Stomach (tissue), 19 donors: ENCODE data around the gene USP17L24. TPM values are rescaled to one million over a fixed set of nuclear protein-coding genes. Genes with fewer than 3 reads are reported as not detected.
"Not testable (repeated sequence)": the region's sequence is repeated elsewhere in the genome, so short reads cannot be mapped to it uniquely, and the experiment has no call there.

Experiments
- DNase-seq, 2 donors: peaks; one replicate each; pipeline versions ENCODE4 v3.0.0 to v3.0.0-alpha.2; 2013 to 2019
- H3K27ac ChIP-seq, 5 donors: fragments of 200-600 bp in 4 of 5; sonication (generic) in 4 of 5; one replicate each; pipeline ENCODE4 v1.5.1; 2013 to 2019; ENCODE audit warnings: mild to moderate bottlenecking in 1 of 5, moderate library complexity in 1 of 5
- H3K27me3 ChIP-seq, 3 donors: fragments of 200-600 bp; sonication (generic); one replicate each; pipeline ENCODE4 v1.5.1; 2017 to 2019; ENCODE audit warnings: mixed run types in 1 of 3
- H3K36me3 ChIP-seq, 4 donors: fragments of 200-600 bp; sonication (generic); 1 replicate in 3 of 4; 2 replicates in 1 of 4; pipeline ENCODE4 v1.5.1; 2016 to 2019
- H3K4me1 ChIP-seq, 4 donors: fragments of 200-600 bp; sonication (generic); one replicate each; pipeline ENCODE4 v1.5.1; 2016 to 2019
- H3K4me3 ChIP-seq, 4 donors: fragments of 200-600 bp; sonication (generic) in 3 of 4; one replicate each; pipeline ENCODE4 v1.5.1; 2016 to 2019; ENCODE audit warnings: mild to moderate bottlenecking in 1 of 4
- H3K9me3 ChIP-seq, 4 donors: fragments of 200-600 bp; sonication (generic); one replicate each; pipeline ENCODE4 v1.5.1; 2016 to 2019
- WGBS, 5 donors: extraction: QIAGEN DNeasy Blood & Tissue Kit in 3 of 5; methylation state at CpG; one replicate each; pipeline versions ENCODE4 v1.1.5 to v1.1.7; 2013 to 2018; 5-methylcytosine and 5-hydroxymethylcytosine counted together
- intact Hi-C: fragments of 100-400 bp; cut with DNase I; formaldehyde crosslinking; loops from one replicate; pipeline ENCODE4 v1.15.1; 2023; ENCODE audit warnings: low total_unique reads
- long read RNA-seq, 10 donors: transcript quantifications; one replicate each; lab custom pipeline, GENCODE V29; 2026
- polyA plus RNA-seq, 3 donors: library from polyadenylated mRNA; stranded (reverse); fragments of 200-250 nt; gene quantifications; one replicate each; pipeline ENCODE4 v1.2.3, GENCODE V29; 2013
- total RNA-seq, 5 donors: library from RNA; depleted of rRNA; stranded (reverse); fragments of >200 nt; gene quantifications; one replicate each; pipeline versions ENCODE4 v1.1.0 to v1.2.3, GENCODE V29; 2014 to 2016
- donor health status: healthy with polysubstance abuse.
- donor health status: Bipolar disorder and iron deficiency.
- donor health status: healthy.

The USP17L24 gene
- total RNA-seq (not detected), polyA plus RNA-seq (not detected)
- long read RNA-seq, donor 1 = 0 reads
- long read RNA-seq, donor 2 = 0 reads
- long read RNA-seq, donor 3 = 0 reads
- long read RNA-seq, donor 4 = 0 reads
- long read RNA-seq, donor 5 = 0 reads
- long read RNA-seq, donor 6 = 0 reads
- long read RNA-seq, donor 7 = 0 reads
- long read RNA-seq, donor 8 = 0 reads
- long read RNA-seq, donor 9 = 0 reads
- long read RNA-seq, donor 10 = 0 reads

DNA sequence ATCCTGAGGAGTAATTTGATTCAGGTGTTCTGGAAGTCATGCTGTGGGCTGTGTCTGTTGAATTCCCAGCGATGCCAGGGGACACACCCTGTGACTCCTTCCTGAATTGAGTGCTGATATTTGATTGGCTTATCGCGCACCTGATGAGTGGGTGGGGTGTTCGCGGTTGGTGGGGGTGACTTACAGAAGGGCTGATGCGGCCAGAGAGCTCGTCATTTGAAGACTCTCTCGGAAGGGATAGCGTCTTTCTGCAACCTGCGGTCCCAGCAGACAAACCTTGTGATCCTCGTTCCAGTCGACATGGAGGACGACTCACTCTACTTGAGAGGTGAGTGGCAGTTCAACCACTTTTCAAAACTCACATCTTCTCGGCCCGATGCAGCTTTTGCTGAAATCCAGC lies at the start of gene USP17L24:
Gene USP17L24 (plus strand): TSS at position 301 of the 400 bp plus-strand sequence. CDS start 0 bp downstream, at position 301.
- H3K4me1 ChIP-seq, H3K36me3 ChIP-seq, H3K4me3 ChIP-seq, H3K9me3 ChIP-seq, intact Hi-C loops, DNase-seq, H3K27ac ChIP-seq, H3K27me3 ChIP-seq: not testable (repeated sequence)
- no CpG with 5 or more reads among the region's 15 CpGs for WGBS, 5 donors

GRCh38 chr4:9324191-9324590 lies 774 bp upstream of the USP17L24 start:
- H3K27ac ChIP-seq, H3K9me3 ChIP-seq, H3K4me1 ChIP-seq, H3K36me3 ChIP-seq, H3K27me3 ChIP-seq, DNase-seq, H3K4me3 ChIP-seq, intact Hi-C loops: not testable (repeated sequence)
- 84 to 97% (median 87%) methylated on average over 1 to 5 of the region's 13 CpGs for WGBS, 5 donors

DNA sequence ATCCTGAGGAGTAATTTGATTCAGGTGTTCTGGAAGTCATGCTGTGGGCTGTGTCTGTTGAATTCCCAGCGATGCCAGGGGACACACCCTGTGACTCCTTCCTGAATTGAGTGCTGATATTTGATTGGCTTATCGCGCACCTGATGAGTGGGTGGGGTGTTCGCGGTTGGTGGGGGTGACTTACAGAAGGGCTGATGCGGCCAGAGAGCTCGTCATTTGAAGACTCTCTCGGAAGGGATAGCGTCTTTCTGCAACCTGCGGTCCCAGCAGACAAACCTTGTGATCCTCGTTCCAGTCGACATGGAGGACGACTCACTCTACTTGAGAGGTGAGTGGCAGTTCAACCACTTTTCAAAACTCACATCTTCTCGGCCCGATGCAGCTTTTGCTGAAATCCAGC lies 4.6 kb downstream of the USP17L24 start, which contains the start of gene USP17L25:
Gene USP17L25 (plus strand): TSS at position 301 of the 400 bp plus-strand sequence. CDS start 0 bp downstream, at position 301.
- H3K36me3 ChIP-seq, H3K27me3 ChIP-seq, H3K4me1 ChIP-seq, H3K4me3 ChIP-seq, DNase-seq, H3K27ac ChIP-seq, intact Hi-C loops, H3K9me3 ChIP-seq: not testable (repeated sequence)
- no CpG with 5 or more reads among the region's 15 CpGs for WGBS, 5 donors

DNA sequence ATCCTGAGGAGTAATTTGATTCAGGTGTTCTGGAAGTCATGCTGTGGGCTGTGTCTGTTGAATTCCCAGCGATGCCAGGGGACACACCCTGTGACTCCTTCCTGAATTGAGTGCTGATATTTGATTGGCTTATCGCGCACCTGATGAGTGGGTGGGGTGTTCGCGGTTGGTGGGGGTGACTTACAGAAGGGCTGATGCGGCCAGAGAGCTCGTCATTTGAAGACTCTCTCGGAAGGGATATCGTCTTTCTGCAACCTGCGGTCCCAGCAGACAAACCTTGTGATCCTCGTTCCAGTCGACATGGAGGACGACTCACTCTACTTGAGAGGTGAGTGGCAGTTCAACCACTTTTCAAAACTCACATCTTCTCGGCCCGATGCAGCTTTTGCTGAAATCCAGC lies 9.4 kb downstream of the USP17L24 start, which contains the start of gene USP17L26:
Gene USP17L26 (plus strand): TSS at position 301 of the 400 bp plus-strand sequence. CDS start 0 bp downstream, at position 301.
- H3K9me3 ChIP-seq, intact Hi-C loops: not testable (repeated sequence)

DNA sequence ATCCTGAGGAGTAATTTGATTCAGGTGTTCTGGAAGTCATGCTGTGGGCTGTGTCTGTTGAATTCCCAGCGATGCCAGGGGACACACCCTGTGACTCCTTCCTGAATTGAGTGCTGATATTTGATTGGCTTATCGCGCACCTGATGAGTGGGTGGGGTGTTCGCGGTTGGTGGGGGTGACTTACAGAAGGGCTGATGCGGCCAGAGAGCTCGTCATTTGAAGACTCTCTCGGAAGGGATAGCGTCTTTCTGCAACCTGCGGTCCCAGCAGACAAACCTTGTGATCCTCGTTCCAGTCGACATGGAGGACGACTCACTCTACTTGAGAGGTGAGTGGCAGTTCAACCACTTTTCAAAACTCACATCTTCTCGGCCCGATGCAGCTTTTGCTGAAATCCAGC lies 14.1 kb downstream of the USP17L24 start, which contains the start of gene USP17L5:
Gene USP17L5 (plus strand): TSS at position 301 of the 400 bp plus-strand sequence. CDS start 0 bp downstream, at position 301.
- H3K27ac ChIP-seq, DNase-seq, H3K9me3 ChIP-seq, H3K27me3 ChIP-seq, H3K4me3 ChIP-seq, intact Hi-C loops, H3K36me3 ChIP-seq, H3K4me1 ChIP-seq: not testable (repeated sequence)
- WGBS, 5 donors = no CpG with 5 or more reads among the region's 15 CpGs

More for the DNA sequence above, 9.4 kb downstream of the USP17L24 start, which contains the start of gene USP17L26:
- H3K36me3 ChIP-seq, H3K27ac ChIP-seq, H3K27me3 ChIP-seq, H3K4me1 ChIP-seq, DNase-seq, H3K4me3 ChIP-seq: not testable (repeated sequence)
- WGBS, 5 donors = 89% methylated on average over 8 of the region's 15 CpGs; no CpG with 5 or more reads in 4 of the 5 donors

DNA sequence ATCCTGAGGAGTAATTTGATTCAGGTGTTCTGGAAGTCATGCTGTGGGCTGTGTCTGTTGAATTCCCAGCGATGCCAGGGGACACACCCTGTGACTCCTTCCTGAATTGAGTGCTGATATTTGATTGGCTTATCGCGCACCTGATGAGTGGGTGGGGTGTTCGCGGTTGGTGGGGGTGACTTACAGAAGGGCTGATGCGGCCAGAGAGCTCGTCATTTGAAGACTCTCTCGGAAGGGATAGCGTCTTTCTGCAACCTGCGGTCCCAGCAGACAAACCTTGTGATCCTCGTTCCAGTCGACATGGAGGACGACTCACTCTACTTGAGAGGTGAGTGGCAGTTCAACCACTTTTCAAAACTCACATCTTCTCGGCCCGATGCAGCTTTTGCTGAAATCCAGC lies 18.9 kb downstream of the USP17L24 start, which contains the start of gene USP17L27:
Gene USP17L27 (plus strand): TSS at position 301 of the 400 bp plus-strand sequence. CDS start 0 bp downstream, at position 301.
- H3K4me1 ChIP-seq, intact Hi-C loops: not testable (repeated sequence)
- no CpG with 5 or more reads among the region's 15 CpGs for WGBS, 5 donors

GRCh38 chr4:9348593-9348992 lies 23.6 kb downstream of the USP17L24 start, which contains the start of gene USP17L28:
USP17L28 (plus strand) TSS chr4:9348893; CDS start chr4:9348893, 0 bp downstream.
- H3K36me3 ChIP-seq, DNase-seq, H3K4me1 ChIP-seq, H3K9me3 ChIP-seq, intact Hi-C loops, H3K4me3 ChIP-seq, H3K27ac ChIP-seq, H3K27me3 ChIP-seq: not testable (repeated sequence)
- WGBS, 5 donors = no CpG with 5 or more reads among the region's 15 CpGs

More for the DNA sequence above, 18.9 kb downstream of the USP17L24 start, which contains the start of gene USP17L27:
- H3K27ac ChIP-seq, DNase-seq, H3K4me3 ChIP-seq, H3K27me3 ChIP-seq, H3K36me3 ChIP-seq, H3K9me3 ChIP-seq: not testable (repeated sequence)

DNA sequence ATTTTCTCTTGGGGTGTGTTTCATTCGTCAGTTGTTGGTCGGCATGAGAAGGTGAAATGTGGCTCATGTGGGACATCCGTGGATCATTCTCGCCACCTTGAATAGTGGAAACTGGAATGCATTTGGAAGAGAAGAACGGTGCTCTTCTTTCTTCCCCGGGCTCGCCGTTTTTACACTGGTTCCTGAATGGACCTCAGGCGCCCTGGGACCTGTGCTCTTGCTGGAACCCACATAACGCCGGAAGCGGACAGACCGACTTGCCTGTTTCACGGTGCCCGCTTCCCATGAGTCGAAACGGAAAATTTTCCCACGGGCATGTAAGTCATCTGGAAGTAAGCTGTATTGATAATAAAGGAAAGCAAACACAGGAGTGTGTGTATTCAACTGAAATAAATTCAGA lies 25.9 kb downstream of the USP17L24 start:
- H3K4me3 ChIP-seq, H3K36me3 ChIP-seq, H3K9me3 ChIP-seq, H3K27ac ChIP-seq, H3K27me3 ChIP-seq, H3K4me1 ChIP-seq, DNase-seq, intact Hi-C loops: not testable (repeated sequence)
- 93 to 96% methylated on average over 13 of the region's 18 CpGs; no CpG with 5 or more reads in 3 of the 5 donors for WGBS, 5 donors

DNA sequence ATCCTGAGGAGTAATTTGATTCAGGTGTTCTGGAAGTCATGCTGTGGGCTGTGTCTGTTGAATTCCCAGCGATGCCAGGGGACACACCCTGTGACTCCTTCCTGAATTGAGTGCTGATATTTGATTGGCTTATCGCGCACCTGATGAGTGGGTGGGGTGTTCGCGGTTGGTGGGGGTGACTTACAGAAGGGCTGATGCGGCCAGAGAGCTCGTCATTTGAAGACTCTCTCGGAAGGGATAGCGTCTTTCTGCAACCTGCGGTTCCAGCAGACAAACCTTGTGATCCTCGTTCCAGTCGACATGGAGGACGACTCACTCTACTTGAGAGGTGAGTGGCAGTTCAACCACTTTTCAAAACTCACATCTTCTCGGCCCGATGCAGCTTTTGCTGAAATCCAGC lies 28.4 kb downstream of the USP17L24 start, which contains the start of gene USP17L29:
Gene USP17L29 (plus strand): TSS at position 301 of the 400 bp plus-strand sequence. CDS start 0 bp downstream, at position 301.
- H3K27ac ChIP-seq, H3K4me3 ChIP-seq, H3K4me1 ChIP-seq, DNase-seq, H3K36me3 ChIP-seq, H3K9me3 ChIP-seq, H3K27me3 ChIP-seq, intact Hi-C loops: not testable (repeated sequence)
- no CpG with 5 or more reads among the region's 15 CpGs for WGBS, 5 donors

DNA sequence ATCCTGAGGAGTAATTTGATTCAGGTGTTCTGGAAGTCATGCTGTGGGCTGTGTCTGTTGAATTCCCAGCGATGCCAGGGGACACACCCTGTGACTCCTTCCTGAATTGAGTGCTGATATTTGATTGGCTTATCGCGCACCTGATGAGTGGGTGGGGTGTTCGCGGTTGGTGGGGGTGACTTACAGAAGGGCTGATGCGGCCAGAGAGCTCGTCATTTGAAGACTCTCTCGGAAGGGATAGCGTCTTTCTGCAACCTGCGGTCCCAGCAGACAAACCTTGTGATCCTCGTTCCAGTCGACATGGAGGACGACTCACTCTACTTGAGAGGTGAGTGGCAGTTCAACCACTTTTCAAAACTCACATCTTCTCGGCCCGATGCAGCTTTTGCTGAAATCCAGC lies 37.9 kb downstream of the USP17L24 start, which contains the start of gene USP17L30:
Gene USP17L30 (plus strand): TSS at position 301 of the 400 bp plus-strand sequence. CDS start 0 bp downstream, at position 301.
- H3K4me1 ChIP-seq, DNase-seq, H3K4me3 ChIP-seq, H3K9me3 ChIP-seq, H3K27me3 ChIP-seq, H3K36me3 ChIP-seq, H3K27ac ChIP-seq, intact Hi-C loops: not testable (repeated sequence)
- no CpG with 5 or more reads among the region's 15 CpGs for WGBS, 5 donors
